ENCODE data around the gene SCLY. TPM values are rescaled to one million over a fixed set of nuclear protein-coding genes. Genes with fewer than 3 reads are reported as not detected.

SCLY gene
- total and polyA plus RNA-seq, 2 of the 13 experiments (the other 11 are each of a cell fraction or from before 2014, with no cell fraction given) = 27.9 to 38.6 TPM

DNA sequence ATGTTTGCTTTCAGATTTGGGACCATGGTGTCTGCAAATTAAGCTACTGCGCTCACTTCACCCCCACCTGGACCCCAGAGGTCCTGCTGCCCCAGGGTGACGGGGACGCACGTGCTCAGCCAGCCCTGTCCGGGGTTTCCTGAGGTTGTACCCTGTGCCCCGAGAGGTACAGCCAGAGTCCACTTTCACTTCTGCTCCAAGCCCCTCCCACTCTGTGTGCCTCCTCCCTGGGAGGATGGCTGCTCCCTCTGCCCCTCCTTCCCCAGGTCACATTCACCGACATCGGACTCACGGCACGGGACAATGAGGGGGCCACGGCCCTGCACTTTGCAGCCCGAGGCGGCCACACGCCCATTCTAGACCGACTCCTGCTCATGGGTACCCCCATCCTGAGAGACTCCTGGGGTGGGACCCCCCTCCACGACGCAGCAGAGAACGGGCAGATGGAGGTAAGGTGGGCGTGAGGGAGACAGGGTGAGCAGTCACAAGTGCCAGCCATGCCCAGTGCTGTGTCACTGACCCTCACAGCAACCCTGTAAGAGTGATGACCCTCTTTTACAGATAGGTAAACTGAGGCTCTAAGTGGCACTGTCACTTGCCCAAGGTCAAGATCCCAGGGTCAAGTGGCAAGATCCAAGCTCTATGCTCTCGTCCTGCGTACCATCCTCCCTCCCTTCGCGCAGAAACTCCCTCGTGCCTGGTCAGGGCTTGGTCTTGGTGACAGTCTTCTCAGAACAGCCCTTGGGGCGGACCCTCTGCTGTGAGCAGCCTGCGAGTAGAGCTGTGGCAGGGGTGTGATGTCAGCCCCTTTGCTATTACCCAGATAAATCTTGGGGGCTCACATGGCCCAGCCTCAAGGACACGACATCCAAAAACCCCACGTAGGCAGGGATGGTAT is 47.0 kb downstream of the SCLY start (continued):
- TF ChIP-seq ZBTB20 (CRISPR knock-in tag; IDR thresholded peaks at IDR 0.05; ENCODE audit: borderline replicate concordance, low read depth) = no peak
- TF ChIP-seq, protein P1, sequence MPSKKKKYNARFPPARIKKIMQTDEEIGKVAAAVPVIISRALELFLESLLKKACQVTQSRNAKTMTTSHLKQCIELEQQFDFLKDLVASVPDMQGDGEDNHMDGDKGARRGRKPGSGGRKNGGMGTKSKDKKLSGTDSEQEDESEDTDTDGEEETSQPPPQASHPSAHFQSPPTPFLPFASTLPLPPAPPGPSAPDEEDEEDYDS (CRISPR knock-in tag; IDR thresholded peaks at IDR 0.05) = 0 out of 2 replicates have a peak, but pooled peaks have one; percentile 19
- no peak for TF ChIP-seq ATAD3A (CRISPR knock-in tag; IDR thresholded peaks at IDR 0.05)
- no peak for TF ChIP-seq ZIK1 (CRISPR knock-in tag; IDR thresholded peaks at IDR 0.05; ENCODE audit: borderline replicate concordance, low read depth)
- TF ChIP-seq TARDBP (CRISPR knock-in tag; IDR thresholded peaks at IDR 0.05) = no peak
- TF ChIP-seq ZNF781 (CRISPR knock-in tag; IDR thresholded peaks at IDR 0.05; ENCODE audit: borderline replicate concordance, not compliant biosample characterization) = peak; percentile 42
- peak; percentile 79 for TF ChIP-seq ZNF629 (CRISPR knock-in tag; conservative IDR thresholded peaks at IDR 0.05)
- no peak for TF ChIP-seq ZNF652 (CRISPR knock-in tag; IDR thresholded peaks at IDR 0.05; ENCODE audit: borderline replicate concordance, low read depth)
- no peak for TF ChIP-seq REL (CRISPR knock-in tag; conservative IDR thresholded peaks at IDR 0.05)
- TF ChIP-seq ZNF709 (CRISPR knock-in tag; IDR thresholded peaks at IDR 0.05) = no peak
- peak; percentile 72; the same call in 1 of the 2 replicates for TF ChIP-seq ZC3H13 (CRISPR knock-in tag; IDR thresholded peaks at IDR 0.05)
- TF ChIP-seq, protein P2, sequence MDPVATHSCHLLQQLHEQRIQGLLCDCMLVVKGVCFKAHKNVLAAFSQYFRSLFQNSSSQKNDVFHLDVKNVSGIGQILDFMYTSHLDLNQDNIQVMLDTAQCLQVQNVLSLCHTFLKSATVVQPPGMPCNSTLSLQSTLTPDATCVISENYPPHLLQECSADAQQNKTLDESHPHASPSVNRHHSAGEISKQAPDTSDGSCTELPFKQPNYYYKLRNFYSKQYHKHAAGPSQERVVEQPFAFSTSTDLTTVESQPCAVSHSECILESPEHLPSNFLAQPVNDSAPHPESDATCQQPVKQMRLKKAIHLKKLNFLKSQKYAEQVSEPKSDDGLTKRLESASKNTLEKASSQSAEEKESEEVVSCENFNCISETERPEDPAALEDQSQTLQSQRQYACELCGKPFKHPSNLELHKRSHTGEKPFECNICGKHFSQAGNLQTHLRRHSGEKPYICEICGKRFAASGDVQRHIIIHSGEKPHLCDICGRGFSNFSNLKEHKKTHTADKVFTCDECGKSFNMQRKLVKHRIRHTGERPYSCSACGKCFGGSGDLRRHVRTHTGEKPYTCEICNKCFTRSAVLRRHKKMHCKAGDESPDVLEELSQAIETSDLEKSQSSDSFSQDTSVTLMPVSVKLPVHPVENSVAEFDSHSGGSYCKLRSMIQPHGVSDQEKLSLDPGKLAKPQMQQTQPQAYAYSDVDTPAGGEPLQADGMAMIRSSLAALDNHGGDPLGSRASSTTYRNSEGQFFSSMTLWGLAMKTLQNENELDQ (CRISPR knock-in tag; IDR thresholded peaks at IDR 0.05; ENCODE audit: borderline replicate concordance) = no peak
- TF ChIP-seq, protein P3, sequence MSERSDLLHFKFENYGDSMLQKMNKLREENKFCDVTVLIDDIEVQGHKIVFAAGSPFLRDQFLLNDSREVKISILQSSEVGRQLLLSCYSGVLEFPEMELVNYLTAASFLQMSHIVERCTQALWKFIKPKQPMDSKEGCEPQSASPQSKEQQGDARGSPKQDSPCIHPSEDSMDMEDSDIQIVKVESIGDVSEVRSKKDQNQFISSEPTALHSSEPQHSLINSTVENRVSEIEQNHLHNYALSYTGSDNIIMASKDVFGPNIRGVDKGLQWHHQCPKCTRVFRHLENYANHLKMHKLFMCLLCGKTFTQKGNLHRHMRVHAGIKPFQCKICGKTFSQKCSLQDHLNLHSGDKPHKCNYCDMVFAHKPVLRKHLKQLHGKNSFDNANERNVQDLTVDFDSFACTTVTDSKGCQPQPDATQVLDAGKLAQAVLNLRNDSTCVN (CRISPR knock-in tag; IDR thresholded peaks at IDR 0.05; ENCODE audit: borderline replicate concordance) = no peak
- TF ChIP-seq, protein P4, sequence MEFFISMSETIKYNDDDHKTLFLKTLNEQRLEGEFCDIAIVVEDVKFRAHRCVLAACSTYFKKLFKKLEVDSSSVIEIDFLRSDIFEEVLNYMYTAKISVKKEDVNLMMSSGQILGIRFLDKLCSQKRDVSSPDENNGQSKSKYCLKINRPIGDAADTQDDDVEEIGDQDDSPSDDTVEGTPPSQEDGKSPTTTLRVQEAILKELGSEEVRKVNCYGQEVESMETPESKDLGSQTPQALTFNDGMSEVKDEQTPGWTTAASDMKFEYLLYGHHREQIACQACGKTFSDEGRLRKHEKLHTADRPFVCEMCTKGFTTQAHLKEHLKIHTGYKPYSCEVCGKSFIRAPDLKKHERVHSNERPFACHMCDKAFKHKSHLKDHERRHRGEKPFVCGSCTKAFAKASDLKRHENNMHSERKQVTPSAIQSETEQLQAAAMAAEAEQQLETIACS (CRISPR knock-in tag; IDR thresholded peaks at IDR 0.05) = no peak
- no peak for TF ChIP-seq CHD2 (IDR thresholded peaks at IDR 0.05; ENCODE audit: low read depth, low read length)
- TF ChIP-seq ZNF564 (CRISPR knock-in tag; IDR thresholded peaks at IDR 0.05) = no peak
